Ascending aorta (tissue), 2 donors: ENCODE results near the gene MAK. TPM values are rescaled to one million over a fixed set of nuclear protein-coding genes. Genes with fewer than 3 reads are reported as not detected.
"Not testable (repeated sequence)": the region's sequence is repeated elsewhere in the genome, so short reads cannot be mapped to it uniquely, and the experiment has no call there.

Source experiments
- DNase-seq, 2 donors: peaks; one replicate each; pipeline ENCODE4 v3.0.0-alpha.2; 2019; ENCODE audit warnings: low spot score in 2 of 2
- H3K27ac ChIP-seq, 2 donors: fragments of 200-600 bp; sonication (generic); one replicate each; pipeline ENCODE4 v1.5.1; 2016 to 2017; ENCODE audit warnings: mild to moderate bottlenecking in 1 of 2
- H3K27me3 ChIP-seq: fragments of 200-600 bp; sonication (generic); one replicate; pipeline ENCODE4 v1.5.1; 2017
- H3K36me3 ChIP-seq, 2 donors: fragments of 200-600 bp; sonication (generic); one replicate each; pipeline ENCODE4 v1.5.1; 2016
- H3K4me1 ChIP-seq, 2 donors: fragments of 200-600 bp; sonication (generic); one replicate each; pipeline ENCODE4 v1.5.1; 2016 to 2017; ENCODE audit warnings: mild to moderate bottlenecking in 1 of 2
- H3K4me3 ChIP-seq, 2 donors: fragments of 200-600 bp; sonication (generic); one replicate each; pipeline ENCODE4 v1.5.1; 2016 to 2017; ENCODE audit warnings: mild to moderate bottlenecking in 1 of 2
- H3K9me3 ChIP-seq, 2 donors: fragments of 200-600 bp; sonication (generic); one replicate each; pipeline ENCODE4 v1.5.1; 2016
- CTCF ChIP-seq, 3 experiments: fragments of 200-600 bp in 2 of 3; fragments of 450-650 bp in 1 of 3; sonication (generic) in 2 of 3; IDR thresholded peaks; one replicate each; pipeline ENCODE4 v1.5.1; 2016 to 2019; ENCODE audit warnings: antibody characterized with exemption in 3 of 3, mild to moderate bottlenecking in 1 of 3, moderate library complexity in 1 of 3
- intact Hi-C: fragments of 100-400 bp; cut with DNase I; formaldehyde crosslinking; loops from one replicate; pipeline ENCODE4 v1.15.1; 2023
- total RNA-seq: library from RNA; depleted of rRNA; stranded (reverse); fragments of >200 nt; gene quantifications from one replicate; pipeline ENCODE4 v1.1.0, GENCODE V29; 2016

Gene MAK
- total RNA-seq, 1 donor from 2014 or later, result not detected

GRCh38 chr6:10874207-10874606, 35.9 kb upstream of the MAK start:
- Histone ChIP-seq H3K27ac (no peak overlapping the region), H3K4me1 (no peaks in the 10 kb centered on the region), H3K9me3 (no peaks in the 10 kb centered on the region), H3K27me3 (no peaks in the 10 kb centered on the region), H3K4me3 (no peak overlapping the region), H3K36me3 (no peaks in the 10 kb centered on the region)
- no peak for TF ChIP-seq CTCF (IDR thresholded peaks at IDR 0.05)
- no peak for DNase-seq
- intact Hi-C loops, result no loop called here

- DNase-seq, result no peak
- H3K36me3 ChIP-seq, result no peaks in the 10 kb centered on the region
- H3K27me3 ChIP-seq, result no peaks in the 10 kb centered on the region
- no peak overlapping the region for H3K27ac ChIP-seq
- TF ChIP-seq CTCF (IDR thresholded peaks at IDR 0.05), result no peak
- intact Hi-C loops, result no loop called here
- no peaks in the 10 kb centered on the region for H3K9me3 ChIP-seq
- no peaks in the 10 kb centered on the region for H3K4me1 ChIP-seq
- no peak overlapping the region for H3K4me3 ChIP-seq
Observed at GRCh38 chr6:10873374-10873773, 35.0 kb upstream of the MAK start.

- no peak overlapping the region for H3K4me3 ChIP-seq
- H3K9me3 ChIP-seq, result no peaks in the 10 kb centered on the region
- DNase-seq, result no peak
- no peaks in the 10 kb centered on the region for H3K36me3 ChIP-seq
- H3K4me1 ChIP-seq, result no peaks in the 10 kb centered on the region
- intact Hi-C loops, result no loop called here
- no peak overlapping the region for H3K27ac ChIP-seq
- no peak for TF ChIP-seq CTCF (IDR thresholded peaks at IDR 0.05)
- H3K27me3 ChIP-seq, result no peaks in the 10 kb centered on the region
Observed at GRCh38 chr6:10867952-10868351, 29.6 kb upstream of the MAK start.

GRCh38 chr6:10866709-10867108, 28.4 kb upstream of the MAK start:
- H3K4me1 ChIP-seq, DNase-seq, H3K4me3 ChIP-seq, H3K9me3 ChIP-seq, intact Hi-C loops, H3K36me3 ChIP-seq, H3K27me3 ChIP-seq, H3K27ac ChIP-seq: not testable (repeated sequence)

- intact Hi-C loops, H3K9me3 ChIP-seq, DNase-seq, H3K27ac ChIP-seq, H3K27me3 ChIP-seq, H3K4me1 ChIP-seq, H3K4me3 ChIP-seq, H3K36me3 ChIP-seq: not testable (repeated sequence)
Observed at GRCh38 chr6:10863031-10863430, 24.7 kb upstream of the MAK start.

- Histone ChIP-seq H3K36me3 (no peaks in the 10 kb centered on the region), H3K27me3 (no peaks in the 10 kb centered on the region), H3K27ac (no peak overlapping the region), H3K4me1 (no peaks in the 10 kb centered on the region), H3K9me3 (no peaks in the 10 kb centered on the region), H3K4me3 (no peak overlapping the region)
- TF ChIP-seq CTCF (IDR thresholded peaks at IDR 0.05), result no peak
- intact Hi-C loops, result no loop called here
- no peak for DNase-seq
Observed at GRCh38 chr6:10862361-10862760, 24.0 kb upstream of the MAK start.

GRCh38 chr6:10861086-10861485, 22.7 kb upstream of the MAK start:
- Histone ChIP-seq H3K9me3 (no peaks in the 10 kb centered on the region), H3K4me3 (no peak overlapping the region), H3K27me3 (no peaks in the 10 kb centered on the region), H3K36me3 (no peaks in the 10 kb centered on the region), H3K4me1 (no peaks in the 10 kb centered on the region), H3K27ac (no peak overlapping the region)
- no peak for TF ChIP-seq CTCF (IDR thresholded peaks at IDR 0.05)
- DNase-seq, result no peak
- intact Hi-C loops, result no loop called here
